ENCODE results near the gene GRK5. TPM values are rescaled to one million over a fixed set of nuclear protein-coding genes. Genes with fewer than 3 reads are reported as not detected.

GRK5 gene
- total RNA-seq, 1 experiment from 2014 or later, result 4.8 TPM

DNA sequence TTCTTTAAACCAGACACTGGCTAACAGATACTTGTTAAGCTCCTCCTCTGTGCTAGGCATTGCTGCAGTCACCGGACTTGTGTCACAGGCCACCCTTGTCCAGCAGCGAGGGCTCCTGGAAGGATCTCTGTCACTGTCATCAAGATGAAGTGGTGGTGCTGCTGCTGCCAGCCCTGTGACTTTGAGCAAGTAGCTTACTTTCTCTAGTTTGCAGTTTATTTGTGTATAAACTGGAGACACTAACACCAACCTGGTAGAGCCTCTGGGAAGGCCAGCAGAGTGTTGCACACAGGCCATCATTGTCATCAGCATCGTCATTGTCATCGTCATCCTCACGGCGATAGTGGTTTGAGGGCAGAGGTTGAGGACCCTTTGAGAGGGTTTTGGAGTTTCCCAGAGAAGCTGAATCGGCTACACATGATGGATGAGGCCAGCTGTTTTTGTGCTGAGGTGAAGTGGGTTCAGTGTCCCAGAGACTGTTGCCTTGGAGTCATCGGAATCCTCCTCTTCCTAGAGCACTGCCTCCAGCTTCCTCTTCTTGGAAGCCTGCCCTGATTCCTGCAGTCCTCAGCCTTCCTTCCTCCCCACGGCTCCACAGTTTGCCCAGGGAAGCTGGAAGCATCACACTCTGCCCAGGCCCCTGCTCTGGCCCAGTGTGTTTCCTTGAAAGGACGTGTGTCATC lies 128.4 kb downstream of the GRK5 start:
- no peaks in the 10 kb centered on the region for H4K20me1 ChIP-seq (ENCODE audit: insufficient read depth)
- no peak overlapping the region for H3K4me2 ChIP-seq
- no peak overlapping the region for H3K4me3 ChIP-seq
- no TSS peak for BruUV-seq (replicated peaks)
- H3K9me2 ChIP-seq (ENCODE audit: insufficient read depth), result no peaks in the 10 kb centered on the region
- H3K79me2 ChIP-seq (ENCODE audit: low read depth), result no peaks in the 10 kb centered on the region
- no peak for DNase-seq
- no peaks in the 10 kb centered on the region for H3K4me1 ChIP-seq (replicated peaks; ENCODE audit: insufficient read depth)
- TF ChIP-seq, protein P1, sequence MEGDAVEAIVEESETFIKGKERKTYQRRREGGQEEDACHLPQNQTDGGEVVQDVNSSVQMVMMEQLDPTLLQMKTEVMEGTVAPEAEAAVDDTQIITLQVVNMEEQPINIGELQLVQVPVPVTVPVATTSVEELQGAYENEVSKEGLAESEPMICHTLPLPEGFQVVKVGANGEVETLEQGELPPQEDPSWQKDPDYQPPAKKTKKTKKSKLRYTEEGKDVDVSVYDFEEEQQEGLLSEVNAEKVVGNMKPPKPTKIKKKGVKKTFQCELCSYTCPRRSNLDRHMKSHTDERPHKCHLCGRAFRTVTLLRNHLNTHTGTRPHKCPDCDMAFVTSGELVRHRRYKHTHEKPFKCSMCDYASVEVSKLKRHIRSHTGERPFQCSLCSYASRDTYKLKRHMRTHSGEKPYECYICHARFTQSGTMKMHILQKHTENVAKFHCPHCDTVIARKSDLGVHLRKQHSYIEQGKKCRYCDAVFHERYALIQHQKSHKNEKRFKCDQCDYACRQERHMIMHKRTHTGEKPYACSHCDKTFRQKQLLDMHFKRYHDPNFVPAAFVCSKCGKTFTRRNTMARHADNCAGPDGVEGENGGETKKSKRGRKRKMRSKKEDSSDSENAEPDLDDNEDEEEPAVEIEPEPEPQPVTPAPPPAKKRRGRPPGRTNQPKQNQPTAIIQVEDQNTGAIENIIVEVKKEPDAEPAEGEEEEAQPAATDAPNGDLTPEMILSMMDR (conservative IDR thresholded peaks at IDR 0.05), result no peak
- H3K27me3 ChIP-seq (ENCODE audit: insufficient read depth, low read depth), result no peaks in the 10 kb centered on the region
- ChIA-PET POLR2A (ENCODE audit: unreplicated experiment) (interaction anchor here (0.7 kb wide), 1 partner anchor 36 kb away, joined by 3 read pairs; no protein-coding TSS in a partner anchor), CTCF (interaction anchor here (0.6 kb wide), 1 partner anchor 599 kb away, joined by 3 read pairs; no protein-coding TSS in a partner anchor)
- no peaks in the 10 kb centered on the region for H3F3A ChIP-seq (ENCODE audit: insufficient read depth, low read depth)
- H3K9me3 ChIP-seq (ENCODE audit: insufficient read depth, low read depth), result no peaks in the 10 kb centered on the region
- H3K36me3 ChIP-seq (ENCODE audit: low read depth), result no peaks in the 10 kb centered on the region
- no peak overlapping the region for H2AFZ ChIP-seq
- intact Hi-C loops (cut with micrococcal nuclease; ENCODE audit: unreplicated experiment), result no loop called here
- H3K27ac ChIP-seq, result no peak overlapping the region

DNA sequence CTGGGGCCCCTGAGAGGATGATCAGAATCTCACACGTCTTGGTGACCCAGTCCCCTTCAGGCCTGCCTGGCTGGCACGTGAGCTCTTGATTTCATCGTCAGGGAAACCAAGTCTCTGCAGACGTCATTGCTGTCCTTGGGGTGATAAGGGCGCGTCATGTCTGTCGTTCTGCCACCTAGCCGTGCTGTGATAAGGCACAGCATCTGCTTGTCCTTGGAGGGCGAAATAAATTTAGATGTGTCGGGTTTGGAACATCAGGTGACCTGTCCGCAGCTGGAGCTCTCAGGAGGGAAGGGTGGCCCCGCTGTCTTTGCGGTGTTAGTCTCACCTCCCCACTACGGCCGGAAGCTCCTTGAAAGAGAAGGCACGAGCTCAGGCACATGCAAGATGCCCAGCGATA lies 129.2 kb downstream of the GRK5 start:
- no peak overlapping the region for H3K27ac ChIP-seq
- no peak for DNase-seq
- no peaks in the 10 kb centered on the region for H4K20me1 ChIP-seq (ENCODE audit: insufficient read depth)
- H3F3A ChIP-seq (ENCODE audit: insufficient read depth, low read depth), result no peaks in the 10 kb centered on the region
- H3K4me1 ChIP-seq (replicated peaks; ENCODE audit: insufficient read depth), result peaks cover 3% of the 10 kb centered on the region; the same call in 1 of the 2 replicates
- no peaks in the 10 kb centered on the region for H3K79me2 ChIP-seq (ENCODE audit: low read depth)
- CTCF ChIA-PET, result interaction anchor here (0.6 kb wide), 1 partner anchor 600 kb away, joined by 3 read pairs; no protein-coding TSS in a partner anchor
- POLR2A ChIA-PET (ENCODE audit: unreplicated experiment), result no interaction called here
- no peak overlapping the region for H3K4me3 ChIP-seq
- no peaks in the 10 kb centered on the region for H3K9me3 ChIP-seq (ENCODE audit: insufficient read depth, low read depth)
- intact Hi-C loops (cut with micrococcal nuclease; ENCODE audit: unreplicated experiment), result no loop called here
- no peak overlapping the region for H3K4me2 ChIP-seq
- H3K36me3 ChIP-seq (ENCODE audit: low read depth), result no peaks in the 10 kb centered on the region
- TF ChIP-seq, protein P1 (conservative IDR thresholded peaks at IDR 0.05), result no peak
- TF ChIP-seq EZH2 (IDR thresholded peaks at IDR 0.05; ENCODE audit: low read depth), result no peak
- BruUV-seq (replicated peaks), result no TSS peak
- no peaks in the 10 kb centered on the region for H3K9me2 ChIP-seq (ENCODE audit: insufficient read depth)
- no peak overlapping the region for H2AFZ ChIP-seq
- no peaks in the 10 kb centered on the region for H3K27me3 ChIP-seq (ENCODE audit: insufficient read depth, low read depth)

DNA sequence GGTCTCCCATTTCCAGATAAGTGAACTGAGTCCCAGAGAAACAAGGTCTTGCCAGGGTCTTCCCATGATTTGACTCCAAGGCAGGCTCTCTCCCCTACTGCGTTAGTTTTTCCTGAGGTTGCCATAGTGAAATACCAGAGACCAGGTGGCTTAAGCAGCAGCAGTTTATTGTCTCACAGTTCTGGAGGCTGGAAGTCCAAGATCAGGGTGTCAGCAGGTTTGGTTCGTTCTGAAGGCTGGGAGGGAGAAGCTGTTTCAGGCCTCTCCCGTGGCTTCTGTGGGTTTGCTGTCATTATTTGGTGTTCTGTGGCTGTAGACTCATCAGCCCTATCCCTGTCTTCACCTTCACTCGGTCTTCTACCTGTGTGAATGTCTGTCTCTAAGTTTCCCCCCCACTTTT lies 129.9 kb downstream of the GRK5 start:
- Histone ChIP-seq H3K4me1 (replicated peaks; ENCODE audit: insufficient read depth) (peaks cover 5% of the 10 kb centered on the region; the same call in 1 of the 2 replicates), H3F3A (ENCODE audit: insufficient read depth, low read depth) (no peaks in the 10 kb centered on the region), H3K4me3 (no peak overlapping the region), H3K4me2 (no peak overlapping the region), H3K27me3 (ENCODE audit: insufficient read depth, low read depth) (no peaks in the 10 kb centered on the region), H3K9me3 (ENCODE audit: insufficient read depth, low read depth) (no peaks in the 10 kb centered on the region), H3K36me3 (ENCODE audit: low read depth) (no peaks in the 10 kb centered on the region), H2AFZ (no peak overlapping the region), H3K9me2 (ENCODE audit: insufficient read depth) (no peaks in the 10 kb centered on the region), H3K79me2 (ENCODE audit: low read depth) (no peaks in the 10 kb centered on the region), H4K20me1 (ENCODE audit: insufficient read depth) (no peaks in the 10 kb centered on the region), H3K27ac (no peak overlapping the region)
- intact Hi-C loops (cut with micrococcal nuclease; ENCODE audit: unreplicated experiment), result no loop called here
- TF ChIP-seq, protein P1 (conservative IDR thresholded peaks at IDR 0.05), result no peak
- TF ChIP-seq EZH2 (IDR thresholded peaks at IDR 0.05; ENCODE audit: low read depth), result no peak
- BruUV-seq (replicated peaks), result no TSS peak
- DNase-seq, result no peak
- ChIA-PET POLR2A (ENCODE audit: unreplicated experiment) (no interaction called here), CTCF (no interaction called here)

All from PC-9 (cell line).